H9 (cell line): ENCODE results near the gene ECHS1. TPM values are rescaled to one million over a fixed set of nuclear protein-coding genes. Genes with fewer than 3 reads are reported as not detected.

Experiments used
- DNase-seq: peaks from one replicate; pipeline ENCODE4 v3.0.0-alpha.2; 2017
- H2AFZ ChIP-seq: one replicate; pipeline ENCODE4 v1.6.1; 2013; ENCODE audit warnings: mild to moderate bottlenecking, low read length, control low read depth, moderate library complexity
- H2AK5ac ChIP-seq: 2 replicates; pipeline ENCODE4 v1.6.1; 2013; ENCODE audit warnings: low read length, control low read depth, mixed read lengths; ENCODE audit not compliant: insufficient read length
- H2BK120ac ChIP-seq: one replicate; pipeline ENCODE4 v1.6.1; 2013; ENCODE audit warnings: low read depth, mild to moderate bottlenecking, low read length, control low read depth, inconsistent platforms; ENCODE audit not compliant: poor library complexity, severe bottlenecking
- H2BK12ac ChIP-seq: 2 replicates; pipeline ENCODE4 v1.6.1; 2013; ENCODE audit warnings: low read length, control low read depth, mixed read lengths, low read depth; ENCODE audit not compliant: insufficient read length
- H2BK15ac ChIP-seq: 2 replicates; pipeline ENCODE4 v1.6.1; 2013; ENCODE audit warnings: low read depth, low read length, control low read depth
- H2BK20ac ChIP-seq: one replicate; pipeline ENCODE4 v1.6.1; 2013; ENCODE audit warnings: low read depth, mild to moderate bottlenecking, low read length, control low read depth, inconsistent platforms; ENCODE audit not compliant: poor library complexity, severe bottlenecking
- H2BK5ac ChIP-seq: 2 replicates; pipeline ENCODE4 v1.6.1; 2013; ENCODE audit warnings: low read length, control low read depth, mixed read lengths; ENCODE audit not compliant: insufficient read length
- H3K14ac ChIP-seq: 2 replicates; pipeline ENCODE4 v1.6.1; 2013; ENCODE audit warnings: low read length, control low read depth; ENCODE audit not compliant: insufficient read depth
- H3K18ac ChIP-seq: 2 replicates; pipeline ENCODE4 v1.6.1; 2013; ENCODE audit warnings: low read depth, mild to moderate bottlenecking, mixed read lengths, low read length, control low read depth; ENCODE audit not compliant: insufficient read length
- H3K23ac ChIP-seq: 2 replicates; pipeline ENCODE4 v1.6.1; 2013; ENCODE audit warnings: low read length, control low read depth, mixed read lengths, low read depth; ENCODE audit not compliant: insufficient read length
- H3K23me2 ChIP-seq: 2 replicates; pipeline ENCODE4 v1.6.1; 2013; ENCODE audit warnings: low read depth, mild to moderate bottlenecking, mixed read lengths, low read length, control low read depth; ENCODE audit not compliant: insufficient read length, poor library complexity, severe bottlenecking
- H3K27ac ChIP-seq: 2 replicates; pipeline ENCODE4 v1.5.1; 2013; ENCODE audit warnings: low read length, control low read depth, mixed read lengths, low read depth; ENCODE audit not compliant: insufficient read length
- H3K27me3 ChIP-seq: 2 replicates; pipeline ENCODE4 v1.6.1; 2013; ENCODE audit warnings: low read length, control low read depth, inconsistent platforms; ENCODE audit not compliant: insufficient read depth
- H3K4ac ChIP-seq: 2 replicates; pipeline ENCODE4 v1.6.1; 2013; ENCODE audit warnings: low read depth, mild to moderate bottlenecking, control low read depth, inconsistent platforms, low read length, moderate library complexity
- H3K4me1 ChIP-seq: 2 replicates; pipeline ENCODE4 v1.6.1; 2013; ENCODE audit warnings: low read length, control low read depth, inconsistent platforms; ENCODE audit not compliant: insufficient read depth
- H3K4me2 ChIP-seq: 2 replicates; pipeline ENCODE4 v1.6.1; 2013; ENCODE audit warnings: low read length, control low read depth, mixed read lengths; ENCODE audit not compliant: insufficient read length, insufficient read depth
- H3K56ac ChIP-seq: 2 replicates; pipeline ENCODE4 v1.6.1; 2013; ENCODE audit warnings: low read depth, mild to moderate bottlenecking, mixed read lengths, low read length, control low read depth; ENCODE audit not compliant: insufficient read length
- H3K79me1 ChIP-seq: 2 replicates; pipeline ENCODE4 v1.6.1; 2013; ENCODE audit warnings: low read depth, mild to moderate bottlenecking, moderate library complexity, low read length, control low read depth, inconsistent platforms; ENCODE audit not compliant: insufficient read depth, poor library complexity, severe bottlenecking
- H3K79me2 ChIP-seq: 2 replicates; pipeline ENCODE4 v1.6.1; 2013; ENCODE audit warnings: low read length, control low read depth, inconsistent platforms; ENCODE audit not compliant: insufficient read depth
- H3K9ac ChIP-seq: 2 replicates; pipeline ENCODE4 v1.6.1; 2013; ENCODE audit warnings: low read length, control low read depth, mixed read lengths; ENCODE audit not compliant: insufficient read length; ENCODE audit errors: extremely low read depth
- H3K9me3 ChIP-seq: one replicate; pipeline ENCODE4 v1.6.1; 2013; ENCODE audit warnings: low read depth, low read length, inconsistent platforms; ENCODE audit not compliant: control insufficient read depth
- H3T11ph ChIP-seq: one replicate; pipeline ENCODE4 v1.6.1; 2013; ENCODE audit warnings: mild to moderate bottlenecking, low read length, control low read depth, inconsistent platforms
- H4K20me1 ChIP-seq: one replicate; pipeline ENCODE4 v1.6.1; 2013; ENCODE audit not compliant: control insufficient read depth, insufficient read length, insufficient read depth
- H4K5ac ChIP-seq: 2 replicates; pipeline ENCODE4 v1.6.1; 2013; ENCODE audit warnings: low read depth, mild to moderate bottlenecking, mixed read lengths, low read length, control low read depth; ENCODE audit not compliant: insufficient read length
- H4K8ac ChIP-seq: replicated peaks from 2 replicates; pipeline ENCODE4 v1.6.1; 2013; ENCODE audit warnings: low read length, control low read depth, mixed read lengths, low read depth; ENCODE audit not compliant: insufficient read length
- H4K91ac ChIP-seq: 2 replicates; pipeline ENCODE4 v1.6.1; 2013; ENCODE audit warnings: low read depth, mild to moderate bottlenecking, moderate library complexity, mixed read lengths, low read length, control low read depth; ENCODE audit not compliant: insufficient read length
- H3K27ac Mint-ChIP-seq, 3 experiments: 2 replicates in 2 of 3; 3 replicates in 1 of 3; pipeline ENCODE4 v1.8.0; 2020 to 2021; ENCODE audit warnings: mixed read lengths in 3 of 3, mild to moderate bottlenecking in 1 of 3, moderate library complexity in 1 of 3
- H3K27me3 Mint-ChIP-seq: 2 replicates; pipeline ENCODE4 v1.8.0; 2021; ENCODE audit warnings: low read depth, mild to moderate bottlenecking, moderate library complexity, mixed read lengths
- H3K36me3 Mint-ChIP-seq, 3 experiments: 2 replicates in 2 of 3; 3 replicates in 1 of 3; pipeline ENCODE4 v1.8.0; 2020 to 2021; ENCODE audit warnings: low read depth in 3 of 3, mixed read lengths in 3 of 3; ENCODE audit not compliant: insufficient read depth in 1 of 3
- H3K4me1 Mint-ChIP-seq, 2 experiments: 2 replicates each; pipeline ENCODE4 v1.8.0; 2020; ENCODE audit warnings: mixed read lengths in 2 of 2
- H3K4me3 Mint-ChIP-seq, 2 experiments: 2 replicates in 1 of 2; 3 replicates in 1 of 2; pipeline ENCODE4 v1.8.0; 2020 to 2021; ENCODE audit warnings: mild to moderate bottlenecking in 2 of 2, mixed read lengths in 2 of 2, moderate library complexity in 1 of 2
- H3K9me3 Mint-ChIP-seq, 2 experiments: 2 replicates in 1 of 2; 3 replicates in 1 of 2; pipeline ENCODE4 v1.8.0; 2020; ENCODE audit warnings: mild to moderate bottlenecking in 2 of 2, mixed read lengths in 2 of 2, moderate library complexity in 1 of 2
- WGBS: extraction: QIAGEN DNeasy Blood & Tissue Kit; methylation state at CpG from one replicate; pipeline ENCODE4 v1.1.7; 2013; ENCODE audit warnings: missing lambda C conversion rate, low lambda C conversion rate, mixed read lengths; ENCODE audit not compliant: insufficient read length; ENCODE audit errors: extremely low coverage; 5-methylcytosine and 5-hydroxymethylcytosine counted together
- total RNA-seq: library from RNA; stranded (reverse); gene quantifications from 2 replicates; pipeline ENCODE4 v1.2.1, GENCODE V29; 2021
- TF ChIP-seq, protein P1 (sequence below): fragments of 200-600 bp; sonication (generic); conservative IDR thresholded peaks from 3 replicates; pipeline ENCODE4 v1.8.0; 2021; ENCODE audit warnings: antibody characterized with exemption, mild to moderate bottlenecking

Gene ECHS1
- total RNA-seq, 1 experiment from 2014 or later = 94.1 TPM

DNA sequence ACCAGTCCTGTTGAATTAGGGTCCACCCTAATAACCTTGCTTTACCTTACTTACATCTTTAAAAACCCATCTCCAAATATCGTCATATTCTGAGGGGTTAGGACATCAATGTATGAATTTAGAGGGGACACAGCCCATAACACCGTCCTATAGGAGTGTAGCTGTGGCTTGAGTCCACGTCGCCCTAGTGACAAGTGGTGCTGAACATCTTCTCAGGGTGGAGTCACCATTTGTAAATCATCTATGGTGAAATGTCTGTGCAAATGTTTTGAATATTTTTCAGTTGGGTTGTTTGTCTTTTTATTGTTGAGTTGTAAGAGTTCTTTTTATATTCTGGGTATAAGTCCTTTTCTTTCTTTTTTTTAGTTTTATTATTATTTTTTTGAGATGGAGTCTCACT, 31.2 kb downstream of the ECHS1 start:
- H3K4me3 Mint-ChIP-seq = no peak overlapping the region
- no peak overlapping the region for H2BK120ac ChIP-seq
- H2BK20ac ChIP-seq = no peak overlapping the region

More for the DNA sequence above, 31.2 kb downstream of the ECHS1 start:
- no peak overlapping the region for H3K4ac ChIP-seq
- no peaks in the 10 kb centered on the region for H3K23me2 ChIP-seq
- H3K27me3 ChIP-seq = peaks cover 10% of the 10 kb centered on the region; the same call in 1 of the 2 replicates
- no peak overlapping the region for H3K27ac ChIP-seq
- Mint-ChIP-seq H3K27ac (no peak overlapping the region), H3K27me3 (peaks cover 21% of the 10 kb centered on the region), H3K4me1 (peaks cover 10 to 23% of the 10 kb centered on the region in 2 experiments), H3K9me3 (no peaks in the 10 kb centered on the region; a peak in 1 of 5 replicates), H3K36me3 (no peaks in the 10 kb centered on the region; a peak in 1 of 7 replicates)
- no peak overlapping the region for H3K23ac ChIP-seq
- no peaks in the 10 kb centered on the region for H3K79me1 ChIP-seq
- H2BK15ac ChIP-seq = no peak overlapping the region
- H4K5ac ChIP-seq = no peak overlapping the region
- no CpG with 5 or more reads among the region's 4 CpGs for WGBS
- no peak overlapping the region for H3K9ac ChIP-seq
- no peak overlapping the region for H2BK12ac ChIP-seq
- no peak for DNase-seq
- no peaks in the 10 kb centered on the region for H3K9me3 ChIP-seq
- H3K4me1 ChIP-seq = peaks cover 2% of the 10 kb centered on the region; the same call in 1 of the 2 replicates
- H4K20me1 ChIP-seq = no peaks in the 10 kb centered on the region
- H3K4me2 ChIP-seq = no peak overlapping the region
- no peak overlapping the region for H3K56ac ChIP-seq
- TF ChIP-seq, protein P1, sequence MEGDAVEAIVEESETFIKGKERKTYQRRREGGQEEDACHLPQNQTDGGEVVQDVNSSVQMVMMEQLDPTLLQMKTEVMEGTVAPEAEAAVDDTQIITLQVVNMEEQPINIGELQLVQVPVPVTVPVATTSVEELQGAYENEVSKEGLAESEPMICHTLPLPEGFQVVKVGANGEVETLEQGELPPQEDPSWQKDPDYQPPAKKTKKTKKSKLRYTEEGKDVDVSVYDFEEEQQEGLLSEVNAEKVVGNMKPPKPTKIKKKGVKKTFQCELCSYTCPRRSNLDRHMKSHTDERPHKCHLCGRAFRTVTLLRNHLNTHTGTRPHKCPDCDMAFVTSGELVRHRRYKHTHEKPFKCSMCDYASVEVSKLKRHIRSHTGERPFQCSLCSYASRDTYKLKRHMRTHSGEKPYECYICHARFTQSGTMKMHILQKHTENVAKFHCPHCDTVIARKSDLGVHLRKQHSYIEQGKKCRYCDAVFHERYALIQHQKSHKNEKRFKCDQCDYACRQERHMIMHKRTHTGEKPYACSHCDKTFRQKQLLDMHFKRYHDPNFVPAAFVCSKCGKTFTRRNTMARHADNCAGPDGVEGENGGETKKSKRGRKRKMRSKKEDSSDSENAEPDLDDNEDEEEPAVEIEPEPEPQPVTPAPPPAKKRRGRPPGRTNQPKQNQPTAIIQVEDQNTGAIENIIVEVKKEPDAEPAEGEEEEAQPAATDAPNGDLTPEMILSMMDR = no peak
- H2AK5ac ChIP-seq = no peak overlapping the region
- no peak overlapping the region for H4K91ac ChIP-seq
- no peak overlapping the region for H2BK5ac ChIP-seq
- H3K79me2 ChIP-seq = no peaks in the 10 kb centered on the region
- H3K14ac ChIP-seq = no peak overlapping the region
- no peak overlapping the region for H3T11ph ChIP-seq
- H4K8ac ChIP-seq = no peak overlapping the region
- H3K18ac ChIP-seq = no peak overlapping the region
- no peak overlapping the region for H2AFZ ChIP-seq
